Activated CD4-positive, alpha-beta T cell treated with anti-CD3 and anti-CD28 coated beads for 4 hours (primary cell): ENCODE measurements around the gene PITPNC1.

Experiments used
- DNase-seq, 2 donors: peaks; one replicate each; pipeline ENCODE4 v3.0.0-alpha.2; 2020

The PITPNC1 gene

GRCh38 chr17:67659028-67659427 is 281.9 kb downstream of the PITPNC1 start:
- no peak for DNase-seq

DNA sequence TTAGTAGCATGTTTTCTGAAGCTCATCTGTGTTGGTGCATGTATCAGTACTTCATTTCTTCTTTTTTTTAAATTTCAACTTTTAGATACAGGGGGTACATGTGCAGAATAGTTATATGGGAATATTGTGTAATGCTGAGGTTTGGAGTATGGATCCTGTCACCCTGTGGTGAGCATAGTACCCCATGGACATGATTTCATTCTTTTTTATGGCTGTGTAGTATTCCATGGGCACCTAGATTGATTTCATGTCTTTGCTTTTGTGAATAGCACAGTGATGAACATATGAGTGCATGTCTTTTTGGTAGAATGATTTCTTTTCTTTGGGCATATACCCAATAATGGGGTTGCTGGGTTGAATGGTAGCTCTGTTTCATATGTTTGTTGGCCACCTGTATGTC is 285.6 kb downstream of the PITPNC1 start:
- DNase-seq: no peak

GRCh38 chr17:67663457-67663856 is 286.4 kb downstream of the PITPNC1 start:
- DNase-seq: no peak

GRCh38 chr17:67666028-67666427 is 288.9 kb downstream of the PITPNC1 start:
- DNase-seq: no peak

- no peak for DNase-seq
Measured at GRCh38 chr17:67666710-67667109, 289.6 kb downstream of the PITPNC1 start.

- DNase-seq: no peak
Measured at GRCh38 chr17:67671493-67671892, 294.4 kb downstream of the PITPNC1 start.

DNA sequence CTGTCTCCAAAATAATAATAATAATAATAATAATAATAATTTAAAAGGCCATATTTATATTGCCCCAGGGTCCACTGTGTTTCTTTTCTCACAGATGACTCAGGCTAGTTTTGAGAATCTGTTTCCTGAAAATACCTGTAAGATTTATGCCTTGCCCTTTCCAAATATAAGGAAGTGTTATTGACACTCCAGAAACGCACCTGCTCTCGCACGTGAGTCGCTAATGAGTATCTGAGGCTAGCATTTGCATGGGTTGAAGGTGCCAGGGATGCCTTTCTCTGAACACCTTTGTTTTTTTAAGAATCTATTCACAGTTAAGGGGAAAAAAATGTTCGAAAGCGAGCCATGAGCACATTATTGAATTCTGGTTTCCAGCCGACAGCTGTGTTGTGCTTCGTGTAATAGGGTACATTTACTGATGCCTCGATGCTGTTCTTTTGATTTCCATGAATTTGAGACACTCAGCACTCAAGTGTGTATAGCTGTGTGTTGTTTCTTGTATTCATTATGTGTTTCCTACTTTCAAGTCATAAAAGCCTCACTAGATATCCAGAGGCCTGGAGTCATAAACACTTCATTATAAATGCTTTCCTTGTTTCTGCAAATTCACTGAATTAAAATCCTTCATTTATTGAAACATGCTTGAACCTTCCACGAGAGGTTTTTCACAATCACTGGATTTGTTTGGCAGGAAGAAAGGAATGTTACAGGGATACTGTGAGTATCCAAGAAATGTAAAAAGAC is 295.7 kb downstream of the PITPNC1 start:
- DNase-seq: no peak

- no peak for DNase-seq
Measured at GRCh38 chr17:67675481-67675880, 298.4 kb downstream of the PITPNC1 start.

DNA sequence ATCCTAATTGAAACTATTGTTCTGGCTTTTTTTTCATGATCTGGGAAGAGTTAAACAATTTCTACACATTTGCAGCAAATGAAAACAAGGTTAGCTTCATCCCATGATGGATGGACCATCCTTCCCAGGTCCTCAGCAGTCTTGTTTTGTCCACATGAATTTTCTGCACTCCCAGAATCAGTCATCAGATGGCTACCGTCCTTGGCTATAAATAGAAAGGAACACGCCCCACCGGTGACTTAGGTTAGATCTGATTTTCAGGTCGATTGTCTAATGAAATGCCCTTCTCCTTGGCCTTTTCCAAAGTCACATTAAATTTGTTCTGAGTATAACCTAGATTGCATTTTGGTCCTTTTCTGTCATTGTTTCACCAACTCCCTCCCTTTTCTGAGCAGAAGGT is 299.2 kb downstream of the PITPNC1 start:
- no peak for DNase-seq

GRCh38 chr17:67678414-67678813 is 301.3 kb downstream of the PITPNC1 start:
- no peak for DNase-seq

- no peak for DNase-seq
Measured at GRCh38 chr17:67679225-67679624, 302.1 kb downstream of the PITPNC1 start.

GRCh38 chr17:67679721-67680120 is 302.6 kb downstream of the PITPNC1 start:
- no peak for DNase-seq

DNA sequence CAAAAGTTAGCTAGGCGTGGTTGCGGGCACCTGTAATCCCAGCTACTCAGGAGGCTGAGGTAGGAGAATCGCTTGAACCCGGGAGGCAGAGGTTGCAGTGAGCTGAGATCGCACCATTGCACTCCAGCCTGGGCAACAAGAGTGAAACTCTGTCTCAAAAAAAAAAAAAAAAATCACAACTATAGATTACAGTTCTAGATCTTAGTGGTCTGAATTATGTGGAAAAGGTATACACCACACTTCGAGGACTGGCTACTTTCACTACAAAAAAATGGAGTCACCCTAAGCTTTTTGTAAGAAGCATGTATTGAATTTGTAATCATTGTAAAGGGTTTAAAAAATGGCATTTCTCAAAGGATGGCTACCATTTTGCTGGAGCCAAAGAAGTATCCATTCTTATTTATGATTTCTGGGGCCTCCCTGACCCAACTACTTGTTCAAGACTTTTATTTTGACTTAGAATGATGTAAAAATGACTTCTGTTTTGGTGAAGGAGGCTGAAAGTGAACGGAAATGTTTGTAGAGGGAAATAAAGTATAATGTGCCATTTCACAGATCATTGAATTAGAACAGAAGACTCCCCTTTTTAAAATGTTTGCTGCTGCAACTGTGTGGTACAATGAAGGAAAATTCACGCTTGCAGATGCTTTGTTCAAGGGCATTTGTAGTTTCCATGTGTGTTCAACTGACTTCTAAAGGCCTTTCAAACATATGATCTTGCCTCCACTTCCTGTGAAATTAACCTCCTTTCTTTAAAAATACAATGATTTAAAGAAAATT is 303.6 kb downstream of the PITPNC1 start:
- DNase-seq: no peak

GRCh38 chr17:67682196-67682595 is 305.1 kb downstream of the PITPNC1 start:
- no peak for DNase-seq

- DNase-seq: no peak
Measured at GRCh38 chr17:67685351-67685750, 308.3 kb downstream of the PITPNC1 start.

DNA sequence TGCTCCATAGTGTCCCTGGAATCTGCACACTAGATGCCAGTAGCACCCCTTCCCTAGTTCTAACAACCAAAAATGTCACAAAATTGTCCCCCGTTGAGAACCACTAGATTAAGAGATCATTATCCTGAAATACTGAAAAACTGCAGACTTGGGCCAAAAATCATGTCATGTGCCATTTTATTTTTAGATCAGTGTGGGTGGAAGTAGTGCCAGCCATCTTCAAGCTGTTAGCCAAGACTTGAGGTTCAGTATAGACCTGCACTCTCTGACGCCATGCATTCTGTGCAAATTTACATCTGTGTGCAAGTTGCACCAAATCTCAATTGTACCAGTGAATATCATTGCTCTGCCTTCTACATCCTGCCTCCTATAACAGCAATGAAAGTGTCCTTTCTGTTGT is 309.2 kb downstream of the PITPNC1 start:
- no peak for DNase-seq

DNA sequence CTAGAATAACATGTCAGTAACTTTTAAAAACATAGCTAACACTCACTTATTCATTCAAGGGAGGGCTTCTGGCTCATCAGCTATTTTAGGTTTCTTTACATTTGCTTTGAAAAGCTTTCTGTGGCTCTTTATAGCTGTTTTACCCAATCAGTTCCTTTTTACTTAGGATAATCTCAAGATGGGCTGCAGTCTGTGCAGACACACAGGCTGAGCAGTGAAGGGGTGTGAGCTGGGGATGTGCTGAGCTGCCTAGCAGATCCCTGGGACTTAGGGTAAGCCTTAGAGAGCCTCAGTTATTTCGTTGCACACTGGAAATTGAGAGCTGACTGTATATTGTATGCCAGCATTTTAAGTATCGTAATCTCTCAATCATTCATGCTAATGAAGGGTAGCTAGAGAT is 310.4 kb downstream of the PITPNC1 start:
- no peak for DNase-seq

- DNase-seq: peak; percentile 45 to 68
Measured at GRCh38 chr17:67689534-67690177, 312.6 kb downstream of the PITPNC1 start.

DNA sequence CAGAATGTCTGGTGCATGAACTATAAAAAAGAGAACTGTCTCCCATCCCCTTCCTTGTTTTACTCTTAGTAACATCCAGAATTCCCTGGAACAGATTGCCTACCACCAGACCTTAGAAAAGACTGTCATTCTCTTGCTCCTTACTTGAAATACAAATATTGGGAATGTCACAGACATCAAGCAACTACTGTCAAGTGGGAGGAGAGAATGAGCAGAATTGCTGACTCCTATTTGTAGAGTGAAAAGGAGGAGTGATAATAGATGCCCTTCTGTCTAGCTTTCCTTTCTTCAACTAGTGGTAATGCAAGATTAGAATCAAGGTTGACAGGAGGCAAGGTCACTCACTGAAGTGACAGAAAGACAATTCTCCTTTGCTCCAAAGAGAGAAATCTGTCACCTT is 316.7 kb downstream of the PITPNC1 start:
- no peak for DNase-seq

GRCh38 chr17:67696347-67696746 is 319.3 kb downstream of the PITPNC1 start:
- no peak for DNase-seq

DNA sequence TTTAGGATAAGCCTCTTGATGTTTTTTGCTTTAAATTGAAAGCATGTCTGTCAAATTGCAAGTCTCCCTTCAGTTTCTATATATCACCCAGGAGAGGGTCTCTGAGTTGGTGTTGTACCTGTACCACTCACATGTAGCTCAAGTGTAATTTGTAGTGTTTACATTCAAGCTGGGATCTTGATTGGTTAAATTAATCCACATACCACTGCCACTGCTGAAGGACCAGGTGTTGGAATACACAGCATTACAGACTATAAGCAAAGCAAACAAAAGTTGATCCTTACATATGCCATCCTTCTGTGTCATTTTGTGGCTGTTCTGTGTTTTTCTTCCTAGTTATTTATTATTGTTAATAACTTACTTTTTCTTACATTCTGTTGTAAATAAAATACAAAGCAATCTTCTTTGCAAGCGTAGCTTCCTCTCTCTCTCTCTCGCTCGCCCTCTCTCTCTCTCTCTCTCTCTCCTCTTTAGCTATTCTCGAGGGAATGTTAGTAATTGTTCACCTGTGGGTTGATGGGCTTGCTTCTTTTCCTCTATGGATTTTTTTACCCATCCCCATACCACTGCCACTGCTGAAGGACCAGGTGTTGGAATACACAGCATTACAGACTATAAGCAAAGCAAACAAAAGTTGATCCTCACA is 319.9 kb downstream of the PITPNC1 start:
- DNase-seq: no peak

DNA sequence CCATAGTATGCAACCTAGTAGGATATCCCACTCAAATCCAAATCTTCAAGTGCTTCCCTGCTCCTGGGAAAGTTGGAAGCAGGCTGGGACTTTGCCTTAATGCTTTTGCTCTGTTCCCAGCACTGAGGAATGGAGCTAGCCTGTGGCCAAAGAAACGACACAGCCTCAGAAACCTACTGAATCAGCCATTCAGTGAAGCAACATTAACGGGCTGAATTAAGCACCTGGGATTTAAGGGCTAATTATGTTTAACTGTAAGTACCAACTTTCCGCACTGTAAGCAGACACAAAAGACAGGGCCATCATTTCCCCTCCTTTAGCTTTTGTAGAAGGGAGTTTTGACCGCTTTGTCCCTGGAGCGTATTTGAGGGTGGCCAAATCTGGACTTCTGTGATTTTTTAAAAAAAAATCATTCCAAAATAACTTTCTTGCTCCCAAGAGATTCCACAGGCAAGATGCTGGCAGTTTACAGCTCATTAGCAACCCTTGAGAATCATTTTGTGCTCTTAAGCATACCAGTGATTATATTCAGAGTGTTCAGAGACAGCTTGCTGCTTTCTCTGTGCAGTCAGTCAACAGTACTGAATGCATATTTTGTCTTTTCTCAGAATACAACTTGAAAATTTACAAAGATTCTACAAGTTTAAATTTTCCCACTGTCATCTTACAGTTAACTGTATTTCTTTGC is 323.1 kb downstream of the PITPNC1 start:
- no peak for DNase-seq

DNA sequence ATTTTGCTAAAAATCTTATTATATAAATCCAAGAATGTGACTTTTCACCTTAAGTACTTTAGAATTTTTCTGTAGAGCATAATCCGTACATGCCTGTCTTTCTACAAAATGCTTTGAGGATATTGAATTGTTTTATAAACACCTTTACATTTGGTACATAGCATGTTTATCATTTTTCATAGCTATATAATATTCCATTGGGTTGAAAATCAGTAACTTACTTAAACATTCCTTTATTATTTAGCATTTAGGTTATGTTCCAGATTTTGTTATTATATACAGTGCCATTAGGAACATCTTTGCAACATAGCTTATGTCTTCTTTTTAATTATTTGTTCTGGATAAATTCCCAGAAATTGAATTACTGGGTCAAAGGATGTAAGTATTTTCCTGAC is 323.6 kb downstream of the PITPNC1 start:
- no peak for DNase-seq
